Keratinocyte (primary cell): ENCODE measurements around the gene TEX38.

Experiments used
- EZH2 ChIP-seq: IDR thresholded peaks from one replicate; pipeline ENCODE4 v1.6.1; 2012; ENCODE audit warnings: inconsistent platforms, mild to moderate bottlenecking, low read length, moderate library complexity
- TF ChIP-seq, protein P1 (sequence below), 3 experiments: IDR thresholded peaks in 1 of 3; conservative IDR thresholded peaks in 1 of 3; optimal IDR thresholded peaks in 1 of 3; 2 replicates in 2 of 3; 3 replicates in 1 of 3; pipeline versions ENCODE3 to v1.5.1; 2011; ENCODE audit warnings: low read length in 3 of 3, mild to moderate bottlenecking in 3 of 3, moderate library complexity in 2 of 3, control low read depth in 1 of 3, inconsistent platforms in 1 of 3; ENCODE audit not compliant: insufficient read depth in 2 of 3; ENCODE audit errors: extremely low read depth in 1 of 3

DNA sequence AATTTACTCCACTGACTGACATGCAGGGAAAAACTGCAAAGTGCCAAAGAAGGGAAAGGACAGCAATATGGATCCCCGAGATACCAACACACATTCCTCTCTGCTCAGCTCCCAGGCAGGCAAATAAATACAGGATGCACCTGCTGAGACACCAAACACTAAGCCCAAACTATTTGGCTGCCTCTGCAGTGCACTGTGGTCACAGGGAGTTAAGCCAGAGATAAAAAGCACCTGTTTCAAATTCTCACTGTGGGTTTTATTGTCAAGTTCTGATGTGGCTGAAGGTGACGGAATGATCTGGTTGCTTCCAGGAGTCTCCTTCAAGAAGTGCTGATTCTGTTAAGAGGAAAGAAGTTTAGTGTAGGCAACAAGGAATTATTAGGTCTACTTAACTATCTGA lies 17.7 kb downstream of the TEX38 start:
- no peak for TF ChIP-seq EZH2
- TF ChIP-seq, protein P1, sequence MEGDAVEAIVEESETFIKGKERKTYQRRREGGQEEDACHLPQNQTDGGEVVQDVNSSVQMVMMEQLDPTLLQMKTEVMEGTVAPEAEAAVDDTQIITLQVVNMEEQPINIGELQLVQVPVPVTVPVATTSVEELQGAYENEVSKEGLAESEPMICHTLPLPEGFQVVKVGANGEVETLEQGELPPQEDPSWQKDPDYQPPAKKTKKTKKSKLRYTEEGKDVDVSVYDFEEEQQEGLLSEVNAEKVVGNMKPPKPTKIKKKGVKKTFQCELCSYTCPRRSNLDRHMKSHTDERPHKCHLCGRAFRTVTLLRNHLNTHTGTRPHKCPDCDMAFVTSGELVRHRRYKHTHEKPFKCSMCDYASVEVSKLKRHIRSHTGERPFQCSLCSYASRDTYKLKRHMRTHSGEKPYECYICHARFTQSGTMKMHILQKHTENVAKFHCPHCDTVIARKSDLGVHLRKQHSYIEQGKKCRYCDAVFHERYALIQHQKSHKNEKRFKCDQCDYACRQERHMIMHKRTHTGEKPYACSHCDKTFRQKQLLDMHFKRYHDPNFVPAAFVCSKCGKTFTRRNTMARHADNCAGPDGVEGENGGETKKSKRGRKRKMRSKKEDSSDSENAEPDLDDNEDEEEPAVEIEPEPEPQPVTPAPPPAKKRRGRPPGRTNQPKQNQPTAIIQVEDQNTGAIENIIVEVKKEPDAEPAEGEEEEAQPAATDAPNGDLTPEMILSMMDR (optimal IDR thresholded peaks at IDR 0.05 in 1 of 3, IDR thresholded peaks at IDR 0.05 in 1 of 3, conservative IDR thresholded peaks at IDR 0.05 in 1 of 3; ENCODE audit: extremely low read depth in 1 of 3, insufficient read depth in 2 of 3, low read length in 3 of 3): no peak
